Stimulated activated CD8-positive, alpha-beta memory T cell treated with anti-CD3 and anti-CD28 coated beads, Interleukin-4, amount 100 ng/mL, for 4 hours (primary cell): ENCODE data around the gene ZNF620.
A peak's percentile ranks its signal among the peaks of the same experiment; 100 is the strongest.
"Not testable (repeated sequence)": the region's sequence is repeated elsewhere in the genome, so short reads cannot be mapped to it uniquely, and the experiment has no call there.

Experiments used
- DNase-seq, 2 donors: peaks; one replicate each; pipeline ENCODE4 v3.0.0-alpha.2; 2020; ENCODE audit warnings: low read depth in 2 of 2, low spot score in 1 of 2

ZNF620 gene

DNA sequence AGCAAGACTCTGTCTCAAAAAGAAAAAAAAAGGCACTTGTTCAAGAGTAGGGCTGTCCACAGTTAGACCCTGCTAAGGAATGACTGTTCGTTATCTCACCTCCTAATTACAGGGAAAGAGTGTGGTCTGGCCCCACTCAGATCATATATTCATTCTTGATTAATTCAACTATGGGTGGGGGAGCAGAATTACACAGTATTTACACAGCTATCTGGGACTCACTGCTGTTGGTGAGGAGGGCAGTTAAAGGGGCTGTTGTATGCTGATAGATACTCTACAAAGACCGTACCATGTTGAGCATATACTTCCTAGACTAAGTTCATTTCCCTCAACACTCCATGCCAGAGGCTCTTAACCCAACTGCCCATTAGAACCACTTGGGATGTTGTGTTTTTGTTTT lies 3.8 kb upstream of the ZNF620 start:
- no peak for DNase-seq

DNA sequence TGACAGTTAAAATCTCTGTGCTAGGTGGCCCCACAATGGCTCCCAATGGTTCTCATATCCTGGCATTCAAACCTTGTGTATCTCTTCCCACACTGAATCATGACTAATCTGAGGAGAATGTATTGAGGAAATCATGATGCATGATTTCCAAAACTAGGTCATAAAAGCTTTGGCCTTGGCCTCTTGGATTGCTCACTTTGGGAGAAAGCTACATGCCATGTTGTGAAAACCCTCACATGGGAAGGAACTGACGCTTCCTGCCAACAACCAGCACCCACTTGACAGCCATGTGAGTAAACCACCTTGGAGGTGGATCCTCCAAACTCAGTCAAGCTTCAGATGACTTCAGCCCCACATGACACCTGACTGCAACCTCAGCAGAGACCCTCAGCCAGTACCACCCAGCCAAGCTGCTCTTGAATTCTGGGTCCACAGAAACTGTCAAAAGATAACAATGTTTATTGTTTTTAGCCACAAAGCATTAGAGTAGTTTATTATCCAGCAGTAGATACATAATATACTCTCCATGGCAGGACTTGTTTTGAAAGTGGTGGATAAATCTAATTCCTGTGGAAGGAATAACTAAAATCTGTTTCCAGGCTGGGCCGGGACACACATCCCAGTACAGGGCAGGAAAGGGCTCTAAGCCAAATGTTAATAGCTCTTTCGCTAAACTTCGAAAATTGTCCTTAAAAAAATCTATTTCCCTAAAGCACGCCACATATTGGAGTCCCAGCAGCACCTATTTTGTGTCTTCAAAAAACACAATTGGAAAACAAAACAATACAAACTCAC lies 1.0 kb upstream of the ZNF620 start:
- DNase-seq: no peak

DNA sequence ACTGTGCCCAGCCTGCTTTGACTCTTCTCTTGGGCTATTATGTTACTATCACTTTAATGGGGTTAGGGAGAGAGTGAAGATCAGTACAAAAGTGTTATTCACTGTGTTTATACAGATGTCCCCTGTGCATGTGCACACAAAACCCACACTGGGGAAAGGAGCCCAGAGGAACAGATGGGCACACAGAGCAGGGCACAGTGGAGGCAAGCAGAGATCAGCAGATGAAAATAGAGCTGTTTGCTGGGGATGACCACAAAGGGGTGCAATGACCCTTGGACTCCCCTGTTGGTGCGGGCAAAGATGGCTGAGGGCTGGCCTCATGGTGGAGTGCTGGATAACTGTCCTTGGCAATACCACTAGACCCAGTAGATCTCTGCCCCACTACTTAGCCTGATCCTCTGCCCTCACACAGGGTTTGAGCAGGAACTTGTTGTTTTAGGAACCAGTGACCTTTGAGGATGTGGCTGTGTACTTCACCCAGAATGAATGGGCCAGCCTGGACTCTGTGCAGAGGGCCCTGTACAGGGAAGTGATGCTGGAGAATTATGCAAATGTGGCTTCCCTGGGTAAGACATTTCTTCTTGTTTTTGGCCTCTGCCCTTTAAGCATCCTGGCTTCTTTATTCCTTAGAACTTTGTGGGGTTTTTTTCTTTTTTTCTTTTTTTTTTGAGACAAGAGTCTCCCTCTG lies 5.3 kb downstream of the ZNF620 start:
- DNase-seq: no peak

DNA sequence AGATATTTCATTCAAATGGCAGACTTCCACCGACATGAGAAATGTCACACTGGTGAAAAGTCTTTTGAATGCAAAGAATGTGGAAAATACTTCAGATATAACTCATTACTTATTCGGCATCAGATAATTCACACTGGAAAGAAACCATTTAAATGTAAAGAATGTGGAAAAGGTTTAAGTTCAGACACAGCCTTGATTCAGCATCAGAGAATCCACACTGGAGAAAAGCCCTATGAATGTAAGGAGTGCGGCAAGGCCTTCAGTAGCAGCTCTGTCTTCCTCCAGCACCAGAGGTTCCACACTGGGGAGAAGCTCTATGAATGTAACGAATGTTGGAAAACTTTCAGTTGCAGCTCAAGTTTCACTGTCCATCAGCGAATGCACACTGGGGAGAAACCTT lies 10.4 kb downstream of the ZNF620 start:
- no peak for DNase-seq

DNA sequence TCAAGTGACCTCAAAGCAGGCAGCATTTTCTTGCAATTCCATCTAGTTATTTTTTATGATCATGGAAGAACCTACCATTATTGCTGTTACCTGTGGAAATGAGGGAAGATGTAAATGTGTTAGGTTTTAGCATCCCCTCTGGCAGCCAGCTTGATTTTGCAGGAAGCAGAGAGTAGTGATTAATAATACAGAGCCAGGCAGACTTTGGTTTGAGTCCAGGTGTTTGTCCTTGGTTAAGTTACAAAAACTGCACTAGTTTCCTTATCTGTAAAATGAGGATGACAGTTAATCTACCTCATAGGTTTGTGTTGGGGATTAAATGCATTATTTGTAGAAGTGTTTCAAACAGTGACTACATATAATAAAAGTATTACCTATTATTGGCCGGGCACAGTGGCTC lies 12.2 kb downstream of the ZNF620 start:
- DNase-seq: no peak

DNA sequence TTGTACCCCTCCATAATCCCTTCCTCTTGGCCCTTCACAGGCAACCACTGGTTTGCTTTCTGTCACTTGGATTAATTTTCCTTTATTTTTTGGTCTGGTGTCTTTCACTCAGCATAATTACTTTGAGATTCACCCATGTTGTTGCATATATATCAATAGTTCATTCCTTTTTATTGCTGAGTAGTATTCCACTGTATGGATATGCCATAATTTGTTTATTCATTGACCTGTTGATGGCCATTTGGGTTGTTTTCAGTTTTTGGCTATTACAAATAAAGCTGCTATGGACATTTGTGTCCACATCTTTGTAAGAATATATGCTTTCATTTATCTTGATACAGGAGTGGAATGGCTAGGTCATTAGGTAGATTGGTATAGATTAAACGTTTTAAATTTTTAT lies 13.0 kb downstream of the ZNF620 start:
- no peak for DNase-seq

DNA sequence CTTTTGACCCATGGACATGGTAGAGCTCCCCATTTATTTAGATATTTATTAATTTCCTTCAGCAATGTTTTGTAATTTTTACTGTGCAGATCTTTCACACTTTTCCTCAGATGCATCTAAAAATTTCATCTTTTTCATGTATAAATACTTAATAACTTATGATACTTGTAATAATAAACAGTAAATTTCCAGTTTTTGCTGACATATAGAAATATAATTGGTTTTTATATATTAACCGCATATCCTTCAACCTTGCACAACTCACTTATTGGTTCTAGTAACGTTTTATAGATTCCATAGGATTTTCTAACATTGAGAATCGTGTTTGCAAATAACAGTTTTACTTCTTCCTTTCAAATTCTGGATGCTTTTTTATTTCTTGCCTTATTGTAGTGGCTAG lies 15.4 kb downstream of the ZNF620 start:
- no peak for DNase-seq

DNA sequence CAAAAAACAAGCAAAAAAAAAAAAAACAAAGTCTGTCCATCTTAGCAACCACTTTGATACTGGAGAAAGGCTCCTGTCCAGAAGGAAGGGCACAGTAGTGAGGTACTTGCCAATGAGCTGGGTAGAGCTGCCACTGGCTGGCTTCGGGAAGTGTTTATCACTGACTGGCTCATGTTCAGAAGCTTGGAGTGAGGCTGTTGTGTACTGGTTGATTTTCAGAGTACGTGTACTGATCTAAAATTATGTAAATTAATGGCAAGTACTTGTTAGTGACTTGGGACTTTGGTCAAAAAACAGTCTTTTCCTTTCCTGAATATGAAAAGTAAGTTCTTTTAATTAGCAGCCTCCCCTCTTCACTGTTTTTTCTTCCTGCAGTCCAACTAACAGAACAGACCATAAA lies 17.9 kb downstream of the ZNF620 start:
- DNase-seq: no peak

DNA sequence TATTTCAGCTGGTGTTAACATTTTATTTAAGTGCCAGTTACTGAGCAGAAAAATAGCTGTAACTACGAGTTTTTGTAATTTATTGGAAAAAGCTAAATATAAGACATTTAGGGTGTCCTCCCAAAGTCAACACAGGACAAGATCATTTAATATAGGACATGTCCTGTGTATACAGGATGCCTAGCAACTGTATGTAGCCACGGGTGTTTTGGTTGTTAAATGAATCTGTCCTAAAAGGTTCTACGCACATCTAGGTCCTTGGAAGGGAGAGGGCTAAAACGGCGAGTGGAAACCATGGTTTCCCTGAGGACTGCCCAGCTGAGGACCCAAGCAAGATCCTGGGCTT lies 18.4 kb downstream of the ZNF620 start:
- DNase-seq: no peak

DNA sequence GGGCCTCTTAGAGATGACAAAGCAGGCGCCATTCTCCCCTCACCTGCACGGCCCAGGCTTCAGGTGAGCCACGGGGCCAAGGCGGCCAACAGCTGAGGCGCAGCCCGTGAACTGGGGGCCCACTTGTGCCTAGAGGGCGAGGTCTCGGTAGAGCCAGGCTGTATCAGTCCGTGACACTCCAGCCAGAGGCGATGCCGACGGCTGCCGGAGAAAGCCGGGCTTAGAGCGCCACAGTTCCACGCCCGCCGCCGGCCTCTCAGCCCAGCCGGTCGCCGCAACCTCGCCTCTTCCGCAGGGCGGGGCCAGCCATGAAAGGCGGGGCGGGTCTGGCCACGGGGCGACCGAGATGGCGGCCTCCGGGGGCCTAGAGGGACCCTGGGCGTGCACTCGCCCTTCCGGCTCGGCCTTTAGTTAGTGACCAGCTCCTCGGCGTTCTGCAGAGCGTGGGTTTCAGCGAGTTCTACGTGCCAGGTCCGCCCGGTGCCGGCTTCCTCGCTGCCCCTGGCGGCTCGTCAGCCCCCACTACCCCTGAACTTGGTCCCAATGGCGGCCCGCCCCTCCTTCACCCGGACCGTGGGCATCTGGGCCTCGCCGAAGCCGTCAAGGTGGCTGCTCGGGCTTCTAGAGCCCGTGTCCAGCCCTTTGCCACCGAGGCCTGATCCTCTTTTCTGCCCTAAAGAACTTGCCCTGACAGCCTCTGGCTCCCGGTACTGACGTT lies 18.9 kb downstream of the ZNF620 start, which contains the start of gene ZNF621:
Gene ZNF621 (plus strand): TSS at position 393 of the 718 bp plus-strand sequence. CDS start 881 bp downstream, outside the sequence.
- DNase-seq: peak; percentile 59 to 71

DNA sequence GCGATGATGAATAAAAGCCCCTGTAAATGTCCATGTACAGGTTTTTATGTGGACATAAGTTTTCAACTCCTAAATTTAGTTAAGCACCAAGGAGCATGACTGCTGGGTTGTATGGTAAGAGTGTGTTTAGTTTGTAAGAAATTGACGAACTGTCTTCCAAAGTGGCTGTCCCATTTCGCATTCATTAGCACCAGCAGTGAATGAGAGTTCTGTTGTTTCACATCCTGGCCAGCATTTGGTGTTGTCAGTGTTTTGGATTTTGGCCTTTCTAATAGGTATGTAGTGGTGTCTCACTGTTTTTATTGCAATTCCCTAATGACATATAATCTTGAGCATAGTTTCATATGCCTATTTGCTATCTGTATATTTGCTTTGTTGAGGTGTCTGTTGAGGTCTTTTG lies 22.6 kb downstream of the ZNF620 start:
- DNase-seq: no peak

DNA sequence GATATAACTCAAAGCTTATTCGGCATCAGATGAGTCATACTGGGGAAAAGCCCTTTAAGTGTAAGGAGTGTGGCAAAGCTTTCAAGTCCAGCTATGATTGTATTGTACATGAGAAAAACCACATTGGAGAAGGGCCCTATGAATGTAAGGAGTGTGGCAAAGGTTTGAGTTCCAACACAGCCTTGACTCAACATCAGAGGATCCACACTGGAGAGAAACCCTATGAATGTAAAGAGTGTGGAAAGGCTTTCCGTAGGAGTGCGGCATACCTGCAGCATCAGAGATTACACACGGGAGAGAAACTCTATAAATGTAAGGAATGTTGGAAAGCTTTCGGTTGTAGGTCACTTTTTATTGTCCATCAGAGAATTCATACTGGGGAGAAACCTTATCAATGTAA lies 26.4 kb downstream of the ZNF620 start:
- DNase-seq: no peak

DNA sequence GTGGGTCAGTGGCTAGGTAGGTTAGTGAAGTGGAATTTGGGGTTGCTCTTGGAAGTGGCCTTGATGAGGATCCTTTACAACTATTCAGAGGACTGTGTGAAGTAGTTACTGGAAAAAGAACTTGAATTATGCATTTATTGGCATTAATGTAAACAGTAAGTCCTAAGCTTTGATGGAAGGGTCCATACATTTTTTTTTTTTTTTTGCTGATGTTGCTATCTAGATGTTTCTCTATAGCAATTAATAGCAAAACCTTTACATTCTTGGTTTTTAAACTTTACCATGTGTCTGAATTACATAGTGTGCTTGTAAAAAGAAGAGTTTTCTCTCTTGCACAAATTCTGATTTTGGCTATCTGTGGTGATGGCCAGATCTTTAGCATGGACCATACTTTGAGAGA lies 28.4 kb downstream of the ZNF620 start:
- no peak for DNase-seq

DNA sequence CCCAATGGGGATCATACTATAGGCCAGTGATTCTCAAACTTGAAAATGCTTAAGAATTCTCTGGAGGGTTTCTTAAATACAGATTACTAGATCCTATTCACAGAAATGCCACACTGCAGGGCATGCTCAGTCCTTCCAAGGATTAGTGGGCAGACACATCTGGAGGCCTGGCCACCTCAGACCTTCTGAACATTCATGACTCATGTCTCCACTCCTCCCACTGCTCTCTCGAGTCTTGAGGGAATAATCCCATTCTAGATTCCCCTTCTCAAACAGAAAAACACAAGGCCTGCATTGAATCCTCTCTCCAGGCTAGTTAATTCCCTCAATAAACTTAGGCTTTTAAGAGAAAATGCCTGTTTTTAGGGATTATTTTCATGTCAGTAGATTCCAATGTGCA lies 41.0 kb downstream of the ZNF620 start:
- DNase-seq: no peak

DNA sequence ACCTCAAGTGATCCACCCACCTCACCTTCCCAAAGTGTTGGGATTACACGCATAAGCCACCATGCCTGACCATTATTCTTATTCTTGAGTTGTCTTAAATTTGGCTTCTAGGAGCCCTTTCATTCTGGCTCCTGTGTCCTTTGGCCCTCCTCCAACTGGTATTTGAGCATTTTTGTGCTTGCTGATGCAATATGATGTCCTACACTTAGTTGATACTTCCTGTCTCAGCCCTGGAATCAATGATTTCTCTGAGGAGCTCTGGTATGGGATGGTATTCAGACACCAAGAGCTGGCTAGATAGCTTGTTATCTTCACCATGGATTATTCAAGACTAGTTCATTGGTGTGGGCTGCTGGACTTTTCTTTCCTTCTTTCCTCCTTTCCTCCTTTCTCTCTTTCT lies 44.3 kb downstream of the ZNF620 start:
- no peak for DNase-seq

DNA sequence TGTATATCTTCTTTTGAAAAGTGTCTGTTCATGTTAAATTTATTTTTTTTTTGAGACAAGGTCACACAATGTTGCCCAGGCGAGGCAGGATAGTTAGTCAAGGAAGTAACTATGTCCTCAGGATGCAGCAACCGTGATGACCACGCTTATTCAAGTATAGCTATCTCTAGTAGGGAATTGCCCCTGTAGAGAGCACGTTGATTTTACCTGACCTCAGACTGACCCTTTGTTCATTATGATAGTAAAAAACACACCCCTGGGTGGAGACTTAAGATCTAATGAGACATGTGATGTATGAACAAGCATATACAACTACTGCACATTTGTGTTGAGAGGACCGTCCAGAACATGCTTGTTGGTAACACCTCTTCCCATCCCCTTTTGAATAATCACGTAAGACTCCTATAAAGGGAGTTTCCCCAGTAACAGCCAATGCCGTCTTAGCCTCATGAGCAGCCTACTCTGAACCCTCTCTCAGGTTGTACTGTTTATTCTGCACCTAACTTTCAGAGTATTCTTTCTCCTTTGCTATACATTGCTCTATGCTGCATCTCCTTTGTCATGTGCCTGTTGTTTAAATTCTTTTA lies 51.8 kb downstream of the ZNF620 start:
- no peak for DNase-seq

DNA sequence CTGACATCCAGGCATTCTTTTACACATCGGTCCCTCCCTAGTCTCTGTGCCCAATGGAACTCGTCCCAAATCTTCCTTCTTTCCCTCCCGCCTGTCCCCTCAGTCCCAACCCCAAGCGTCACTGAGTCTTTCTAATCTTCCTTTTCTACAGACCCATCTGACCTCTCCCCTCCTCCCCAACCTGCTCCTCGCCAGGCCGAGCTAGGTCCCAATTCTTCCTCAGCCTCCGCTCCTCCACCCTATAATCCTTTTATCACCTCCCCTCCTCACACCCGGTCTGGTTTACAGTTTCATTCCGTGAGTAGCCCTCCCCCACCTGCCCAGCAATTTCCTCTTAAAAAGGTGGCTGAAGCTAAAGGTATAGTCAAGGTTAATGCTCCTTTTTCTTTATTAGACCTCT lies 56.6 kb downstream of the ZNF620 start:
- not testable (repeated sequence) for DNase-seq

DNA sequence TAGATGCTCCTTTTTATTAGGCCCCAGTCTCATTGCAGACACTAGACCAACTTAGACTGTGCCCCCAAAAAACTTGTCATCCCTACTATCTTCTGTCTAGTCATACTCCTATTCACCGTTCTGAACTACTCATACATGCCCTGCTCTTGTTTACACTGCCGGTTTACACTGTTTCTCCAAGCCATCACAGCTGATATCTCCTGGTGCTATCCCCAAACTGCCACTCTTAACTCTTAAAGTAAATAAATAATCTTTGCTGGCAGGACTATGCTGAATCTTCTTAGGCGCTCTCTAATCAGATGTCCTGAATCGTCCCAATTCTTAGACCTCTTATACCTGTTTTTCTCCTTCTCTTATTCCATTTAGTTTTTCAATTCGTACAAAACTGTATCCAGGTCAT lies 59.8 kb downstream of the ZNF620 start:
- DNase-seq: not testable (repeated sequence)

DNA sequence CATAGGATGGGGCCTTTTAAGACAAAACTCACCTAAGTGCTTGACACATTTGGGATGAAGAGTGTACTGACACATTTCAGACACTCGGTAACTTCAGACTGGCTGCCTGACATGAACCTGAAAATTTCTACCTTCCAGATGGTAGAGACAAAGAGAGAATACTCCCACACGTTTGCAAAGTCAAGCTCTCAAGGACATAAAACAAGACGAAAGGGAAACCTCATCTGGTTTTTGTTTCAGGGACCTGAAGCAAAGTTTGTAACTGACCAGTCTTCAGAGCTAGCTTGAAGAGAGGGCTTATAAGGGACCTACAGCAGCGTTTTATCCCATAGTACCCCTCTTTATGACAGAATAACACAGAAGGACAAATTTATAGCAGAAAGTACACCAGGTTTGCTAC lies 60.9 kb downstream of the ZNF620 start:
- DNase-seq: no peak
